B cell (primary cell): ENCODE data around the gene PDE6B.

ENCODE experiments used
- EZH2 ChIP-seq: IDR thresholded peaks from 2 replicates; pipeline ENCODE4 v1.6.1; 2012; ENCODE audit warnings: borderline replicate concordance, low read depth, mild to moderate bottlenecking, moderate library complexity, low read length; ENCODE audit not compliant: insufficient read depth, poor library complexity, severe bottlenecking
- TF ChIP-seq, protein P1 (sequence below): fragments of 200-600 bp; IDR thresholded peaks from one replicate; pipeline ENCODE4 v1.8.0; 2022; ENCODE audit warnings: antibody characterized with exemption, mild to moderate bottlenecking

GRCh38 chr4:682490-683172 lies 57.3 kb downstream of the PDE6B start:
- TF ChIP-seq, protein P1, sequence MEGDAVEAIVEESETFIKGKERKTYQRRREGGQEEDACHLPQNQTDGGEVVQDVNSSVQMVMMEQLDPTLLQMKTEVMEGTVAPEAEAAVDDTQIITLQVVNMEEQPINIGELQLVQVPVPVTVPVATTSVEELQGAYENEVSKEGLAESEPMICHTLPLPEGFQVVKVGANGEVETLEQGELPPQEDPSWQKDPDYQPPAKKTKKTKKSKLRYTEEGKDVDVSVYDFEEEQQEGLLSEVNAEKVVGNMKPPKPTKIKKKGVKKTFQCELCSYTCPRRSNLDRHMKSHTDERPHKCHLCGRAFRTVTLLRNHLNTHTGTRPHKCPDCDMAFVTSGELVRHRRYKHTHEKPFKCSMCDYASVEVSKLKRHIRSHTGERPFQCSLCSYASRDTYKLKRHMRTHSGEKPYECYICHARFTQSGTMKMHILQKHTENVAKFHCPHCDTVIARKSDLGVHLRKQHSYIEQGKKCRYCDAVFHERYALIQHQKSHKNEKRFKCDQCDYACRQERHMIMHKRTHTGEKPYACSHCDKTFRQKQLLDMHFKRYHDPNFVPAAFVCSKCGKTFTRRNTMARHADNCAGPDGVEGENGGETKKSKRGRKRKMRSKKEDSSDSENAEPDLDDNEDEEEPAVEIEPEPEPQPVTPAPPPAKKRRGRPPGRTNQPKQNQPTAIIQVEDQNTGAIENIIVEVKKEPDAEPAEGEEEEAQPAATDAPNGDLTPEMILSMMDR, result no peak
- TF ChIP-seq EZH2, result no peak
